Skeletal muscle satellite cell (primary cell): ENCODE results near the gene WDR1.

Source experiments
- H3K27me3 ChIP-seq: 2 replicates; pipeline ENCODE4 v1.7.0; 2013; ENCODE audit warnings: low read length; ENCODE audit not compliant: control insufficient read depth, insufficient read depth
- H3K36me3 ChIP-seq: 2 replicates; pipeline ENCODE4 v1.7.0; 2013; ENCODE audit warnings: mild to moderate bottlenecking, control low read depth, low read length; ENCODE audit not compliant: insufficient read depth
- H3K4me1 ChIP-seq: 2 replicates; pipeline ENCODE4 v1.7.0; 2013; ENCODE audit warnings: low read length; ENCODE audit not compliant: control insufficient read depth, insufficient read depth
- H3K4me2 ChIP-seq: 2 replicates; pipeline ENCODE4 v1.7.0; 2013; ENCODE audit warnings: mild to moderate bottlenecking, low read length
- H3K4me3 ChIP-seq: 2 replicates; pipeline ENCODE4 v1.7.0; 2013; ENCODE audit warnings: low read length
- H3K9ac ChIP-seq: 2 replicates; pipeline ENCODE4 v1.7.0; 2013; ENCODE audit warnings: mild to moderate bottlenecking, low read depth, low read length, moderate library complexity
- H3K9me3 ChIP-seq: replicated peaks from 2 replicates; pipeline ENCODE4 v1.7.0; 2013; ENCODE audit warnings: mild to moderate bottlenecking, control low read depth, low read length

The WDR1 gene

GRCh38 chr4:10066670-10067651 is 49.6 kb downstream of the WDR1 start:
- Histone ChIP-seq H3K36me3 (peaks cover 24% of the 10 kb centered on the region), H3K4me1 (peaks cover 3% of the 10 kb centered on the region), H3K27me3 (no peaks in the 10 kb centered on the region), H3K9ac (no peak overlapping the region), H3K9me3 (no peaks in the 10 kb centered on the region), H3K4me3 (no peak overlapping the region), H3K4me2 (no peak overlapping the region)

- Histone ChIP-seq H3K4me2 (no peak overlapping the region), H3K9ac (no peak overlapping the region), H3K9me3 (no peaks in the 10 kb centered on the region), H3K4me3 (no peak overlapping the region), H3K4me1 (peaks cover 6% of the 10 kb centered on the region), H3K36me3 (peaks cover 21% of the 10 kb centered on the region), H3K27me3 (no peaks in the 10 kb centered on the region)
Observed at GRCh38 chr4:10066206-10066605, 50.4 kb downstream of the WDR1 start.

GRCh38 chr4:10063544-10064300 is 52.9 kb downstream of the WDR1 start:
- peaks cover 6% of the 10 kb centered on the region for H3K4me1 ChIP-seq
- peaks cover 11% of the 10 kb centered on the region for H3K36me3 ChIP-seq
- no peak overlapping the region for H3K4me2 ChIP-seq
- no peak overlapping the region for H3K9ac ChIP-seq
- H3K9me3 ChIP-seq = no peaks in the 10 kb centered on the region
- no peaks in the 10 kb centered on the region for H3K27me3 ChIP-seq
- H3K4me3 ChIP-seq = no peak overlapping the region

- Histone ChIP-seq H3K4me1 (peaks cover 6% of the 10 kb centered on the region), H3K4me3 (no peak overlapping the region), H3K9me3 (no peaks in the 10 kb centered on the region), H3K27me3 (no peaks in the 10 kb centered on the region), H3K9ac (no peak overlapping the region), H3K4me2 (no peak overlapping the region), H3K36me3 (no peaks in the 10 kb centered on the region)
Observed at GRCh38 chr4:10061650-10062415, 54.8 kb downstream of the WDR1 start.

GRCh38 chr4:10058371-10058770 is 58.2 kb downstream of the WDR1 start:
- Histone ChIP-seq H3K4me2 (no peak overlapping the region), H3K9me3 (no peaks in the 10 kb centered on the region), H3K27me3 (no peaks in the 10 kb centered on the region), H3K36me3 (no peaks in the 10 kb centered on the region), H3K4me1 (peaks cover 3% of the 10 kb centered on the region), H3K4me3 (no peak overlapping the region), H3K9ac (no peak overlapping the region)

- Histone ChIP-seq H3K9ac (no peak overlapping the region), H3K4me2 (no peak overlapping the region), H3K9me3 (no peaks in the 10 kb centered on the region), H3K4me3 (no peak overlapping the region), H3K4me1 (peaks cover 3% of the 10 kb centered on the region), H3K36me3 (no peaks in the 10 kb centered on the region), H3K27me3 (peaks cover 3% of the 10 kb centered on the region)
Observed at GRCh38 chr4:10057023-10057395, 59.6 kb downstream of the WDR1 start.

DNA sequence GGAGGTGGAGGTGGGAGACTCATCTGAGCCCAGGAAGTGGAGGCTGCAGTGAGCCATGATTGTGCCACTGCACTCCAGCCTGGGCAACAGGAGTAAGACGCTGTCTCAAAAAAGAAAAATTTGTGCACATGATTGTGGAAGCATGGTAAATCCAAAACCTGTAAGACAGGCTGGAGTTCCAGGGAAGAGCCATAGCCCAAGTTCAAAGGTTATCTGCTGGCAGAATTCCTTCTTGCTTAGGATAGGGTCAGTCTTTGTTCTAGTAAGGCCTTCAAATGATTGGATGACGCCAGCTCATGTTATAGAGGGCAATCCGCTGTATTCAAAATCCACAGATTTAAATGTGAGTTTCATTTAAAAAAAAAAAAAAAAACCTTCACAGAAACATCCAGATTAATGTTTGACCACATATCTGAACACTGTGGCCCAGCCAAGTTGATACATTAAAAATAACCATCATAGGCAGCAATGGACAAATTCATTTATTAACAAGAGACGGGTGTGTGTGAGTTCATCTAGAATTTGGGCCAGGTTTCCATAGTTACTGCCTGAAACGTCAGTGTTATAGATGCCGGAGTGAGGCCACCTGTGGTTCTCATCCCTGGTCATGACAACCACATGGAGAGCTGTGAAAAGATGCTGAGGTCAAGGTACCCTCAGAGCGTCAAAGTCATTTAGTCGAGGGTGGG is 60.1 kb downstream of the WDR1 start:
- H3K9ac ChIP-seq = no peak overlapping the region
- H3K4me2 ChIP-seq = no peak overlapping the region
- no peaks in the 10 kb centered on the region for H3K4me1 ChIP-seq
- no peaks in the 10 kb centered on the region for H3K36me3 ChIP-seq
- no peaks in the 10 kb centered on the region for H3K9me3 ChIP-seq
- no peak overlapping the region for H3K4me3 ChIP-seq
- peaks cover 3% of the 10 kb centered on the region for H3K27me3 ChIP-seq

GRCh38 chr4:10055871-10056270 is 60.7 kb downstream of the WDR1 start:
- Histone ChIP-seq H3K9me3 (no peaks in the 10 kb centered on the region), H3K4me1 (no peaks in the 10 kb centered on the region), H3K36me3 (no peaks in the 10 kb centered on the region), H3K9ac (no peak overlapping the region), H3K27me3 (peaks cover 3% of the 10 kb centered on the region), H3K4me3 (no peak overlapping the region), H3K4me2 (no peak overlapping the region)

DNA sequence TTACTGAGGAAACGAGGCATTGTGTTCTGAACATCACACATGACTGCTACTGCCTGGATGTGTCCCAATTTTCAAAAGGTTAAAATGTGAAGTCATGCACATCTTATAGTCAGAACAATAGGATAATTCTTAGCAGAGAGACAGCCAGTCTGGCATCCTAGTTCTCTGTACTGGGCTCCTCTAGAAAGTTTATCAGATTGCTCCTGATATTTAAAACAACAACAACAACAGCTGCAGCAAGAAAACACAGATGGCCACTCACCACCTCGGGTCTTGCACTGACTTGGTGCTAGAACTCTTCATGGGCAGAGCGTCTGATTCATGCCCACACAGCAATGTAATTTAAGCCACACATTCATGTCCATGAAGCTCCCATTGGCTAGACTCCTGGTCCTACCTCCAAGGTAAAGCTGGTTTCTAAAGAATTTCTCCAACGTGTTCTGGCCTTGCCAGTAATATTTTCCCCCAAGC is 62.0 kb downstream of the WDR1 start:
- Histone ChIP-seq H3K4me3 (no peak overlapping the region), H3K4me2 (no peak overlapping the region), H3K9me3 (no peaks in the 10 kb centered on the region), H3K27me3 (peaks cover 3% of the 10 kb centered on the region), H3K4me1 (no peaks in the 10 kb centered on the region), H3K9ac (no peak overlapping the region), H3K36me3 (no peaks in the 10 kb centered on the region)

GRCh38 chr4:10053635-10054453 is 62.8 kb downstream of the WDR1 start:
- Histone ChIP-seq H3K4me3 (no peak overlapping the region), H3K4me2 (no peak overlapping the region), H3K36me3 (no peaks in the 10 kb centered on the region), H3K4me1 (no peaks in the 10 kb centered on the region), H3K27me3 (peaks cover 3% of the 10 kb centered on the region), H3K9me3 (no peaks in the 10 kb centered on the region), H3K9ac (no peak overlapping the region)
